Measurements from ENCODE around the gene HIPK2.

Gene HIPK2

GRCh38 chr7:139696552-139696951 is 81.2 kb downstream of the HIPK2 start:
- DNase-seq (ENCODE audit: low read depth in 3 of 3) = no peak

- no peak for DNase-seq (ENCODE audit: low read depth in 3 of 3)
Observed at GRCh38 chr7:139695588-139695987, 82.2 kb downstream of the HIPK2 start.

- DNase-seq (ENCODE audit: low read depth in 3 of 3) = no peak
Observed at GRCh38 chr7:139695051-139695450, 82.7 kb downstream of the HIPK2 start.

- no peak for DNase-seq (ENCODE audit: low read depth in 3 of 3)
Observed at GRCh38 chr7:139694389-139694676, 83.5 kb downstream of the HIPK2 start.

- DNase-seq (ENCODE audit: low read depth in 3 of 3) = no peak
Observed at GRCh38 chr7:139693651-139694388, 84.0 kb downstream of the HIPK2 start.

GRCh38 chr7:139692723-139693122 is 85.1 kb downstream of the HIPK2 start:
- DNase-seq (ENCODE audit: low read depth in 3 of 3) = no peak

- no peak for DNase-seq (ENCODE audit: low read depth in 3 of 3)
Observed at GRCh38 chr7:139691253-139691781, 86.5 kb downstream of the HIPK2 start.

- no peak for DNase-seq (ENCODE audit: low read depth in 3 of 3)
Observed at GRCh38 chr7:139687980-139688632, 89.7 kb downstream of the HIPK2 start.

GRCh38 chr7:139687211-139687954 is 90.4 kb downstream of the HIPK2 start:
- DNase-seq (ENCODE audit: low read depth in 3 of 3) = no peak

GRCh38 chr7:139683137-139683921 is 94.5 kb downstream of the HIPK2 start:
- DNase-seq (ENCODE audit: low read depth in 3 of 3) = no peak

- peak in 1 of 3 experiments; percentile 46 for DNase-seq (ENCODE audit: low read depth in 3 of 3)
Observed at GRCh38 chr7:139682136-139683013, 95.4 kb downstream of the HIPK2 start.

- no peak for DNase-seq (ENCODE audit: low read depth in 3 of 3)
Observed at GRCh38 chr7:139681812-139682135, 96.0 kb downstream of the HIPK2 start.

GRCh38 chr7:139681463-139681755 is 96.4 kb downstream of the HIPK2 start:
- DNase-seq (ENCODE audit: low read depth in 3 of 3) = no peak

- DNase-seq (ENCODE audit: low read depth in 3 of 3) = peak; percentile 42 to 80 (median 57)
Observed at GRCh38 chr7:139680676-139681462, 96.9 kb downstream of the HIPK2 start.

GRCh38 chr7:139679731-139680594 is 97.8 kb downstream of the HIPK2 start:
- no peak for DNase-seq (ENCODE audit: low read depth in 3 of 3)

GRCh38 chr7:139676390-139676789 is 101.4 kb downstream of the HIPK2 start:
- no peak for DNase-seq (ENCODE audit: low read depth in 3 of 3)

- no peak for DNase-seq (ENCODE audit: low read depth in 3 of 3)
Observed at GRCh38 chr7:139675127-139676125, 102.4 kb downstream of the HIPK2 start.

GRCh38 chr7:139674752-139675126 is 103.1 kb downstream of the HIPK2 start:
- DNase-seq (ENCODE audit: low read depth in 3 of 3) = no peak

All from stimulated activated CD4-positive, alpha-beta T cell treated with anti-CD3 and anti-CD28 coated beads, TNF-alpha, amount 100 ng/mL, for 24 hours (primary cell).